Endothelial cell of umbilical vein (primary cell): ENCODE data around the gene RAI1. TPM values are rescaled to one million over a fixed set of nuclear protein-coding genes. Genes with fewer than 3 reads are reported as not detected.

Source experiments
- BruUV-seq: library from RNA; stranded (reverse); fragments of 400-500 nt; replicated peaks from 2 replicates; lab custom pipeline; 2021; lab: Mats Ljungman, UMichigan
- CTCF ChIA-PET: fragments of 300-600, 350-600 bp; sonication (Branson Sonifier 250); formaldehyde crosslinking; loops from one replicate; lab custom pipeline; 2021; ENCODE audit warnings: antibody characterized with exemption, inconsistent platforms; lab: Charles Lee
- POLR2A ChIA-PET: fragments of 300-600, 350-600 bp; sonication (Branson Sonifier 250); formaldehyde crosslinking; loops from one replicate; lab custom pipeline; 2021; ENCODE audit warnings: antibody characterized with exemption, inconsistent platforms; lab: Charles Lee
- DNase-seq: peaks from one replicate; pipeline ENCODE4 v3.0.0-alpha.2; 2011; ENCODE audit warnings: low read depth, low spot score
- FAIRE-seq: peaks from 2 replicates; lab custom pipeline; 2011; peaks lifted over from hg19 to GRCh38; lab: Jason Lieb, UNC
- H2AFZ ChIP-seq: 2 replicates; pipeline ENCODE4 v1.6.0; 2012; ENCODE audit warnings: low read depth, low read length, control low read depth, inconsistent platforms
- H3K27ac ChIP-seq: 2 replicates; pipeline ENCODE4 v1.5.1; 2011; ENCODE audit warnings: low read depth, mild to moderate bottlenecking, control low read depth, low read length, moderate library complexity; ENCODE audit not compliant: insufficient read depth
- H3K27me3 ChIP-seq, 2 experiments: 2 replicates each; pipeline versions ENCODE4 v1.6.0 to v1.6.1; 2011; ENCODE audit warnings: low read length in 2 of 2, mixed read lengths in 1 of 2; ENCODE audit not compliant: control insufficient read depth in 2 of 2, insufficient read depth in 2 of 2
- H3K36me3 ChIP-seq, 2 experiments: 2 replicates in 1 of 2; 3 replicates in 1 of 2; pipeline ENCODE4 v1.5.1; 2011; ENCODE audit warnings: low read length in 2 of 2, mild to moderate bottlenecking in 1 of 2, moderate library complexity in 1 of 2; ENCODE audit not compliant: control insufficient read depth in 2 of 2, insufficient read depth in 2 of 2; ENCODE audit errors: extremely low read depth in 1 of 2
- H3K4me1 ChIP-seq: 3 replicates; pipeline ENCODE4 v1.5.1; 2011; ENCODE audit warnings: mild to moderate bottlenecking, low read length; ENCODE audit not compliant: control insufficient read depth, insufficient read depth; ENCODE audit errors: extremely low read depth
- H3K4me2 ChIP-seq: 2 replicates; pipeline ENCODE4 v1.6.1; 2011; ENCODE audit warnings: low read length, control low read depth, mixed read lengths; ENCODE audit not compliant: insufficient read depth
- H3K4me3 ChIP-seq, 3 experiments: fragments of 200-600 bp in 1 of 3; sonication (generic), shearing (Covaris generic) in 1 of 3; replicated peaks in 1 of 3; 2 replicates each; pipeline ENCODE4 v1.5.1; 2011 to 2016; ENCODE audit warnings: control low read depth in 3 of 3, low read length in 3 of 3, mild to moderate bottlenecking in 2 of 3, inconsistent platforms in 1 of 3, low read depth in 1 of 3, moderate library complexity in 1 of 3; ENCODE audit not compliant: insufficient read depth in 1 of 3
- H3K79me2 ChIP-seq: 2 replicates; pipeline ENCODE4 v1.6.0; 2012; ENCODE audit warnings: low read length, inconsistent platforms; ENCODE audit not compliant: control insufficient read depth, insufficient read depth
- H3K9ac ChIP-seq: replicated peaks from 2 replicates; pipeline ENCODE3; 2011; ENCODE audit warnings: low read length, control low read depth; ENCODE audit not compliant: insufficient read depth; ENCODE audit errors: extremely low read depth
- H3K9me1 ChIP-seq: replicated peaks from 3 replicates; pipeline ENCODE4 v1.6.0; 2011; ENCODE audit warnings: mild to moderate bottlenecking, low read length; ENCODE audit not compliant: control insufficient read depth, insufficient read depth; ENCODE audit errors: extremely low read depth
- H3K9me3 ChIP-seq: replicated peaks from 2 replicates; pipeline ENCODE4 v1.5.1; 2012; ENCODE audit warnings: low read length, inconsistent platforms; ENCODE audit not compliant: control insufficient read depth, insufficient read depth
- H4K20me1 ChIP-seq: replicated peaks from 2 replicates; pipeline ENCODE3; 2011; ENCODE audit warnings: mild to moderate bottlenecking, low read length; ENCODE audit not compliant: control insufficient read depth, insufficient read depth; ENCODE audit errors: extremely low read depth
- CTCF ChIP-seq, 2 donors: IDR thresholded peaks; 1 replicate in 1 of 2; 2 replicates in 1 of 2; pipeline ENCODE4 v1.5.1; 2011; ENCODE audit warnings: low read length in 2 of 2, mild to moderate bottlenecking in 2 of 2, moderate library complexity in 2 of 2, control low read depth in 1 of 2, inconsistent platforms in 1 of 2, low read depth in 1 of 2; ENCODE audit not compliant: insufficient read depth in 1 of 2; ENCODE audit errors: extremely low read depth in 1 of 2
- EZH2 ChIP-seq: IDR thresholded peaks from 2 replicates; pipeline ENCODE4 v1.6.1; 2012; ENCODE audit warnings: borderline replicate concordance, low read depth, mild to moderate bottlenecking, moderate library complexity, low read length, inconsistent platforms; ENCODE audit not compliant: severe bottlenecking
- FOS ChIP-seq: IDR thresholded peaks from 2 replicates; pipeline ENCODE4 v1.6.1; 2011; ENCODE audit warnings: mild to moderate bottlenecking, low read length, moderate library complexity, borderline replicate concordance; ENCODE audit not compliant: insufficient read depth
- GATA2 ChIP-seq: IDR thresholded peaks from 2 replicates; pipeline ENCODE4 v1.7.0; 2011; ENCODE audit warnings: low read depth, mild to moderate bottlenecking, moderate library complexity, mixed read lengths, low read length; ENCODE audit not compliant: insufficient read length, insufficient read depth
- JUN ChIP-seq: IDR thresholded peaks from 2 replicates; pipeline ENCODE4 v1.6.1; 2011; ENCODE audit warnings: borderline replicate concordance, low read depth; ENCODE audit not compliant: insufficient read length, insufficient read depth
- MYC ChIP-seq: IDR thresholded peaks from one replicate; pipeline ENCODE4 v1.6.1; 2011; ENCODE audit warnings: mild to moderate bottlenecking, low read depth, low read length
- POLR2A ChIP-seq: IDR thresholded peaks from 2 replicates; pipeline ENCODE4 v1.6.1; 2012; ENCODE audit warnings: low read depth, mild to moderate bottlenecking, control low read depth, low read length
- POLR2AphosphoS5 ChIP-seq: IDR thresholded peaks from 2 replicates; pipeline ENCODE4 v1.6.1; 2012; ENCODE audit warnings: low read depth, mild to moderate bottlenecking, control low read depth, low read length, moderate library complexity; ENCODE audit not compliant: insufficient read depth
- dilution Hi-C: fragments of 300-500 bp; cut with MboI; formaldehyde crosslinking; loops from one replicate; pipeline ENCODE4 v1.15.0; 2019; ENCODE audit warnings: low sequenced_read_pairs; ENCODE audit not compliant: extremely low pct_ligation_motif_present
- intact Hi-C: fragments of 100-400 bp; cut with micrococcal nuclease; formaldehyde crosslinking; loops from one replicate; pipeline ENCODE4 v1.10.0; 2022
- polyA plus RNA-seq, 4 experiments: library from polyadenylated mRNA; depleted of rRNA in 3 of 4; stranded (reverse) in 3 of 4; unstranded in 1 of 4; fragments of >200 nt; gene quantifications; 2 replicates each; pipeline versions ENCODE4 v1.2.1 to v1.2.3, GENCODE V29; 2011 to 2012; ENCODE audit warnings: missing spikeins in 1 of 4
- total RNA-seq: library from RNA; stranded (reverse); gene quantifications from 2 replicates; pipeline ENCODE4 v1.2.3, GENCODE V29; 2021
- TF ChIP-seq, protein P1 (sequence below): IDR thresholded peaks from 2 replicates; pipeline ENCODE4 v1.6.1; 2011; ENCODE audit not compliant: insufficient read depth, insufficient read length

Gene RAI1
- total and polyA plus RNA-seq, 2 donors (not counting 3 experiments of a cell fraction or from before 2014, with no cell fraction given): 7.8 to 43.3 TPM

GRCh38 chr17:17831208-17832031 is 150.2 kb downstream of the RAI1 start:
- no peak for FAIRE-seq

More at GRCh38 chr17:17831208-17832031, 150.2 kb downstream of the RAI1 start:
- H3K4me2 ChIP-seq: no peak overlapping the region
- H2AFZ ChIP-seq: no peak overlapping the region
- intact Hi-C loops (no loop called here), dilution Hi-C loops (no loop called here)
- H3K9me1 ChIP-seq: no peaks in the 10 kb centered on the region
- H3K9me3 ChIP-seq: no peaks in the 10 kb centered on the region
- no peak overlapping the region for H3K9ac ChIP-seq
- TF ChIP-seq POLR2AphosphoS5 (no peak), MYC (no peak), FOS (no peak), EZH2 (no peak), GATA2 (no peak), CTCF (IDR thresholded peaks at IDR 0.05; ENCODE audit: extremely low read depth in 1 of 2, insufficient read depth in 1 of 2, low read depth in 1 of 2, low read length in 2 of 2) (no peak), JUN (no peak), POLR2A (no peak)
- TF ChIP-seq, protein P1, sequence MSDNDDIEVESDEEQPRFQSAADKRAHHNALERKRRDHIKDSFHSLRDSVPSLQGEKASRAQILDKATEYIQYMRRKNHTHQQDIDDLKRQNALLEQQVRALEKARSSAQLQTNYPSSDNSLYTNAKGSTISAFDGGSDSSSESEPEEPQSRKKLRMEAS: no peak
- peaks cover 0 to 3% of the 10 kb centered on the region in 2 experiments for H3K36me3 ChIP-seq
- no peak for DNase-seq
- H3K79me2 ChIP-seq: peaks cover 82% of the 10 kb centered on the region
- H3K27me3 ChIP-seq: no peaks in the 10 kb centered on the region
- CTCF ChIA-PET: interaction anchor here (1.4 to 1.8 kb wide), 3 partner anchors 11 to 88 kb away, joined by 3 to 4 read pairs (median 4); no protein-coding TSS in a partner anchor
- H3K4me3 ChIP-seq: no peak overlapping the region
- H3K4me1 ChIP-seq: peaks cover 18% of the 10 kb centered on the region
- POLR2A ChIA-PET: no interaction called here
- BruUV-seq: no TSS peak
- no peak overlapping the region for H3K27ac ChIP-seq
- no peaks in the 10 kb centered on the region for H4K20me1 ChIP-seq
